HFFc6 (cell line): ENCODE data around the gene NFKBIL1. TPM values are rescaled to one million over a fixed set of nuclear protein-coding genes. Genes with fewer than 3 reads are reported as not detected.

Experiments
- DNase-seq: peaks from one replicate; pipeline ENCODE4 v3.0.0-alpha.2; 2018
- H3K27ac Mint-ChIP-seq: 2 replicates; pipeline ENCODE4 v1.8.0; 2020; ENCODE audit warnings: mild to moderate bottlenecking, mixed read lengths
- H3K27me3 Mint-ChIP-seq: 2 replicates; pipeline ENCODE4 v1.8.0; 2021; ENCODE audit warnings: mild to moderate bottlenecking, moderate library complexity, mixed read lengths; ENCODE audit not compliant: insufficient read depth
- H3K36me3 Mint-ChIP-seq: 2 replicates; pipeline ENCODE4 v1.8.0; 2021; ENCODE audit warnings: low read depth, mixed read lengths
- H3K4me1 Mint-ChIP-seq: 2 replicates; pipeline ENCODE4 v1.8.0; 2020; ENCODE audit warnings: low read depth, mixed read lengths
- H3K4me3 Mint-ChIP-seq: 2 replicates; pipeline ENCODE4 v1.8.0; 2020; ENCODE audit warnings: mild to moderate bottlenecking, moderate library complexity, mixed read lengths
- H3K9me3 Mint-ChIP-seq: 2 replicates; pipeline ENCODE4 v1.8.0; 2020; ENCODE audit warnings: mild to moderate bottlenecking, mixed read lengths
- CTCF ChIP-seq: fragments of 200-600 bp; sonication (generic); IDR thresholded peaks from 2 replicates; pipeline ENCODE4 v1.5.0; 2021; ENCODE audit warnings: antibody characterized with exemption, mild to moderate bottlenecking
- total RNA-seq, 6 experiments: library from RNA; stranded (reverse); fragmentation: NEBNext Ultra II Directional; extraction: Animal tissue kit (Norgen Biotek cat#: 25700); gene quantifications; 2 replicates in 1 of 6; 3 replicates in 5 of 6; pipeline ENCODE4 v1.2.3, GENCODE V29; 2021

Gene NFKBIL1
- total RNA-seq, 6 experiments from 2014 or later = 11.8 to 15.9 (median 13.6) TPM

- Mint-ChIP-seq H3K27ac (no peak overlapping the region), H3K4me1 (peaks cover 59% of the 10 kb centered on the region), H3K4me3 (no peak overlapping the region; the same call in 1 of the 2 replicates), H3K27me3 (peaks cover 4% of the 10 kb centered on the region), H3K9me3 (no peaks in the 10 kb centered on the region), H3K36me3 (peaks cover 34% of the 10 kb centered on the region)
- no peak for DNase-seq
- no peak for TF ChIP-seq CTCF
Observed at GRCh38 chr6:31544676-31545075, 2.7 kb upstream of the NFKBIL1 start.

GRCh38 chr6:31545291-31545690 is 2.1 kb upstream of the NFKBIL1 start:
- Mint-ChIP-seq H3K4me1 (peaks cover 53% of the 10 kb centered on the region), H3K9me3 (no peaks in the 10 kb centered on the region), H3K36me3 (peaks cover 28% of the 10 kb centered on the region), H3K27me3 (no peaks in the 10 kb centered on the region; the same call in 1 of the 2 replicates), H3K4me3 (peak overlapping the region; percentile 91; the same call in 1 of the 2 replicates), H3K27ac (no peak overlapping the region; the same call in 1 of the 2 replicates)
- no peak for TF ChIP-seq CTCF
- no peak for DNase-seq

GRCh38 chr6:31546339-31546957 is 960 bp upstream of the NFKBIL1 start, which contains the start of gene ATP6V1G2:
TSS of gene ATP6V1G2 (minus strand) at chr6:31546608. CDS start at chr6:31546559, 49 bp downstream.
- no peaks in the 10 kb centered on the region for H3K9me3 Mint-ChIP-seq
- H3K4me1 Mint-ChIP-seq = peaks cover 50% of the 10 kb centered on the region
- peak; percentile 92 for DNase-seq
- H3K27ac Mint-ChIP-seq = peak within 1 kb of the TSS; percentile 91
- peak within 1 kb of the TSS; percentile 91 for H3K4me3 Mint-ChIP-seq
- peaks cover 17% of the 10 kb centered on the region for H3K36me3 Mint-ChIP-seq
- TF ChIP-seq CTCF = peak; percentile 93
- H3K27me3 Mint-ChIP-seq = peaks cover under 1% of the 10 kb centered on the region; the same call in 1 of the 2 replicates

GRCh38 chr6:31547727-31548543 is 527 bp downstream of the NFKBIL1 start:
- Mint-ChIP-seq H3K27ac (peak overlapping the region; percentile 91), H3K4me3 (peak overlapping the region; percentile 91), H3K9me3 (no peaks in the 10 kb centered on the region), H3K36me3 (peaks cover 14% of the 10 kb centered on the region; the same call in 1 of the 2 replicates), H3K4me1 (peaks cover 49% of the 10 kb centered on the region), H3K27me3 (peaks cover 2% of the 10 kb centered on the region; the same call in 1 of the 2 replicates)
- no peak for DNase-seq
- TF ChIP-seq CTCF = no peak

GRCh38 chr6:31548544-31548873 is 1.1 kb downstream of the NFKBIL1 start:
- Mint-ChIP-seq H3K27ac (peak overlapping the region; percentile 91), H3K4me3 (peak overlapping the region; percentile 91), H3K36me3 (peaks cover 14% of the 10 kb centered on the region; the same call in 1 of the 2 replicates), H3K9me3 (no peaks in the 10 kb centered on the region), H3K4me1 (peaks cover 46% of the 10 kb centered on the region), H3K27me3 (peaks cover 2% of the 10 kb centered on the region; the same call in 1 of the 2 replicates)
- TF ChIP-seq CTCF = no peak
- no peak for DNase-seq
